IMR-90 (cell line): ENCODE data around the gene MYDGF.

ENCODE experiments used
- BHLHE40 ChIP-seq: fragments of 150-350 bp; IDR thresholded peaks from 2 replicates; pipeline ENCODE4 v1.6.1; 2016; ENCODE audit warnings: mild to moderate bottlenecking, low read depth, low read length
- CEBPB ChIP-seq: IDR thresholded peaks from 2 replicates; pipeline ENCODE4 v1.6.1; 2012; ENCODE audit warnings: low read depth, low read length, improper control_type of control experiment
- POLR2A ChIP-seq: IDR thresholded peaks from 2 replicates; pipeline ENCODE4 v1.6.1; 2012; ENCODE audit warnings: mild to moderate bottlenecking, low read depth, low read length
- RAD21 ChIP-seq: IDR thresholded peaks from 2 replicates; pipeline ENCODE4 v1.6.1; 2012; ENCODE audit warnings: low read length, improper control_type of control experiment
- RCOR1 ChIP-seq: IDR thresholded peaks from 2 replicates; pipeline ENCODE4 v1.6.1; 2012; ENCODE audit warnings: mild to moderate bottlenecking, low read length, improper control_type of control experiment; ENCODE audit not compliant: insufficient replicate concordance
- RFX5 ChIP-seq: IDR thresholded peaks from 2 replicates; pipeline ENCODE4 v1.8.0; 2012; ENCODE audit warnings: low read depth, mild to moderate bottlenecking, low read length, moderate library complexity
- SMC3 ChIP-seq: fragments of 150-350 bp; IDR thresholded peaks from 2 replicates; pipeline ENCODE4 v1.6.1; 2016; ENCODE audit warnings: low read depth, mild to moderate bottlenecking, antibody characterized with exemption, low read length, moderate library complexity
- TF ChIP-seq, protein P1 (sequence below): fragments of 150-350 bp; IDR thresholded peaks from 2 replicates; pipeline ENCODE4 v1.6.1; 2016; ENCODE audit warnings: low read depth, mild to moderate bottlenecking, low read length, moderate library complexity, borderline replicate concordance
- TF ChIP-seq, protein P2 (sequence below): conservative IDR thresholded peaks from 2 replicates; pipeline ENCODE4 v1.5.1; 2012; ENCODE audit warnings: mild to moderate bottlenecking, low read depth, low read length, improper control_type of control experiment
- TF ChIP-seq, protein P3 (sequence below): fragments of 150-350 bp; IDR thresholded peaks from 2 replicates; pipeline ENCODE4 v1.6.1; 2017; ENCODE audit warnings: mild to moderate bottlenecking, antibody characterized with exemption, low read length, low read depth

DNA sequence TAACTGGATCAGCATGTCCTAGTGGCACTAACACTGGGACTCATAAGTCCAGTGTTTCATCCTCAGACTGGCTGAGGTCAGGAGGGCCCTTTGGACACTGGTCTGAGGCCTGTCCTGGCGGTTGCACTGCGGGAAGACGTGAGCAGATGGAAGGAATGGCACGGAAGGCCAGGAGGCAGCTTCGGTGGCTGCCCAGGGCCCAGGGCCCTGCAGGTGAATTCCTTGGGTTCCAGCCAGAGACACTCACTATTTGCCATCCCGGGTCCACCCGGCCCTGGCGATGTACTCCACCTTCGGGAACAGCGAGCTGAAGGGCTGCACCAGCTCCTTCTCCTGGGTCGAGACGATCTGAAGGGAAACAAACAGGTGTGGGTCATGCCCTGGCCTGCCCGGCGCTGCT is 27.2 kb upstream of the MYDGF start:
- TF ChIP-seq, protein P1, sequence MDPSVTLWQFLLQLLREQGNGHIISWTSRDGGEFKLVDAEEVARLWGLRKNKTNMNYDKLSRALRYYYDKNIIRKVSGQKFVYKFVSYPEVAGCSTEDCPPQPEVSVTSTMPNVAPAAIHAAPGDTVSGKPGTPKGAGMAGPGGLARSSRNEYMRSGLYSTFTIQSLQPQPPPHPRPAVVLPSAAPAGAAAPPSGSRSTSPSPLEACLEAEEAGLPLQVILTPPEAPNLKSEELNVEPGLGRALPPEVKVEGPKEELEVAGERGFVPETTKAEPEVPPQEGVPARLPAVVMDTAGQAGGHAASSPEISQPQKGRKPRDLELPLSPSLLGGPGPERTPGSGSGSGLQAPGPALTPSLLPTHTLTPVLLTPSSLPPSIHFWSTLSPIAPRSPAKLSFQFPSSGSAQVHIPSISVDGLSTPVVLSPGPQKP, result no peak
- TF ChIP-seq SMC3 (no peak), CEBPB (no peak), RFX5 (no peak), RAD21 (no peak), POLR2A (no peak), BHLHE40 (no peak), RCOR1 (no peak)
- TF ChIP-seq, protein P2, sequence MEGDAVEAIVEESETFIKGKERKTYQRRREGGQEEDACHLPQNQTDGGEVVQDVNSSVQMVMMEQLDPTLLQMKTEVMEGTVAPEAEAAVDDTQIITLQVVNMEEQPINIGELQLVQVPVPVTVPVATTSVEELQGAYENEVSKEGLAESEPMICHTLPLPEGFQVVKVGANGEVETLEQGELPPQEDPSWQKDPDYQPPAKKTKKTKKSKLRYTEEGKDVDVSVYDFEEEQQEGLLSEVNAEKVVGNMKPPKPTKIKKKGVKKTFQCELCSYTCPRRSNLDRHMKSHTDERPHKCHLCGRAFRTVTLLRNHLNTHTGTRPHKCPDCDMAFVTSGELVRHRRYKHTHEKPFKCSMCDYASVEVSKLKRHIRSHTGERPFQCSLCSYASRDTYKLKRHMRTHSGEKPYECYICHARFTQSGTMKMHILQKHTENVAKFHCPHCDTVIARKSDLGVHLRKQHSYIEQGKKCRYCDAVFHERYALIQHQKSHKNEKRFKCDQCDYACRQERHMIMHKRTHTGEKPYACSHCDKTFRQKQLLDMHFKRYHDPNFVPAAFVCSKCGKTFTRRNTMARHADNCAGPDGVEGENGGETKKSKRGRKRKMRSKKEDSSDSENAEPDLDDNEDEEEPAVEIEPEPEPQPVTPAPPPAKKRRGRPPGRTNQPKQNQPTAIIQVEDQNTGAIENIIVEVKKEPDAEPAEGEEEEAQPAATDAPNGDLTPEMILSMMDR, result no peak
- TF ChIP-seq, protein P3, sequence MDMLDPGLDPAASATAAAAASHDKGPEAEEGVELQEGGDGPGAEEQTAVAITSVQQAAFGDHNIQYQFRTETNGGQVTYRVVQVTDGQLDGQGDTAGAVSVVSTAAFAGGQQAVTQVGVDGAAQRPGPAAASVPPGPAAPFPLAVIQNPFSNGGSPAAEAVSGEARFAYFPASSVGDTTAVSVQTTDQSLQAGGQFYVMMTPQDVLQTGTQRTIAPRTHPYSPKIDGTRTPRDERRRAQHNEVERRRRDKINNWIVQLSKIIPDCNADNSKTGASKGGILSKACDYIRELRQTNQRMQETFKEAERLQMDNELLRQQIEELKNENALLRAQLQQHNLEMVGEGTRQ, result no peak
